Testis (tissue), 3 donors: ENCODE results near the gene ATXN7L3. TPM values are rescaled to one million over a fixed set of nuclear protein-coding genes. Genes with fewer than 3 reads are reported as not detected.

Source experiments
- microRNA-seq, 2 donors: library from miRNA; unstranded; fragments of <30 nt; microRNA quantifications; one replicate each; pipeline ENCODE4, GENCODE V29; 2016; ENCODE audit warnings: borderline number of aligned reads in 2 of 2, borderline replicate concordance in 1 of 2
- polyA plus RNA-seq: library from polyadenylated mRNA; stranded (reverse); fragments of 350-450 nt; fragmentation: Illumina TruSeq; extraction: RNeasy Lipid Tissue Mini Kit (QIAGEN cat#74804); gene quantifications from one replicate; pipeline ENCODE4 v1.2.3, GENCODE V29; 2014; ENCODE audit warnings: low read depth, low replicate concordance; ENCODE audit not compliant: insufficient read depth
- small RNA-seq, 2 donors: library from RNA; depleted of rRNA; stranded (forward); fragments of <200 nt; gene quantifications; one replicate each; pipeline ENCODE3, GENCODE V24; 2016
- total RNA-seq, 2 donors: library from RNA; depleted of rRNA; stranded (reverse); fragments of >200 nt; gene quantifications; one replicate each; pipeline ENCODE4 v1.2.3, GENCODE V29; 2016

The ATXN7L3 gene
- total and polyA plus RNA-seq, 3 donors from 2014 or later = 76.5 to 101 (median 100) TPM

Small RNA genes lying within 50 kb of the gene (microRNA-seq; reads per million reads assigned to microRNA genes)
- gene MIR6782 = 0 reads per million in 2 donors

Small RNA genes lying within 50 kb of the gene (small RNA-seq; reads per million reads assigned to genes)
- gene MIR6782 = 0 reads per million in 2 donors

Other genes with a start within 250 kb of the ATXN7L3 start
- under 1 TPM in 1 of 2 donors, not detected in 1; 0.37 TPM for gene PYY, start 245.9 kb downstream of the ATXN7L3 start, total RNA-seq
- 1.5 TPM for gene PYY, start 245.9 kb downstream of the ATXN7L3 start, polyA plus RNA-seq
- gene NAGS, start 195.3 kb downstream of the ATXN7L3 start, total RNA-seq = 1 to 10 TPM; 2.5 to 3.1 TPM
- gene NAGS, start 195.3 kb downstream of the ATXN7L3 start, polyA plus RNA-seq = 6.5 TPM
- gene TMEM101, start 184.9 kb downstream of the ATXN7L3 start, total RNA-seq = 10 to 100 TPM; 38.4 to 63.3 TPM
- gene TMEM101, start 184.9 kb downstream of the ATXN7L3 start, polyA plus RNA-seq = 51.1 TPM
- 10 to 100 TPM; 52.7 to 74.4 TPM for gene LSM12, start 133.2 kb downstream of the ATXN7L3 start, total RNA-seq
- 57.6 TPM for gene LSM12, start 133.2 kb downstream of the ATXN7L3 start, polyA plus RNA-seq
- 10 to 100 TPM; 58.0 to 85.5 TPM for gene G6PC3, start 129.1 kb downstream of the ATXN7L3 start, total RNA-seq
- 109 TPM for gene G6PC3, start 129.1 kb downstream of the ATXN7L3 start, polyA plus RNA-seq
- gene HDAC5, start 76.2 kb downstream of the ATXN7L3 start, total RNA-seq = 100 to 1,000 TPM in 1 of 2 donors, 10 to 100 TPM in 1; 94.1 to 141 TPM
- gene HDAC5, start 76.2 kb downstream of the ATXN7L3 start, polyA plus RNA-seq = 43.3 TPM
- 10 to 100 TPM; 20.0 to 20.2 TPM for gene HROB, start 58.0 kb downstream of the ATXN7L3 start, total RNA-seq
- gene HROB, start 58.0 kb downstream of the ATXN7L3 start, polyA plus RNA-seq = 22.7 TPM
- 1 to 10 TPM; 2.5 to 5.7 TPM for gene ASB16, start 29.2 kb downstream of the ATXN7L3 start, total RNA-seq
- 0.86 TPM for gene ASB16, start 29.2 kb downstream of the ATXN7L3 start, polyA plus RNA-seq
- 10 to 100 TPM; 60.0 to 63.1 TPM for gene TMUB2, start 12.9 kb downstream of the ATXN7L3 start, total RNA-seq
- gene TMUB2, start 12.9 kb downstream of the ATXN7L3 start, polyA plus RNA-seq = 76.7 TPM
- 10 to 100 TPM; 69.6 to 78.7 TPM for gene UBTF, start 19.8 kb upstream of the ATXN7L3 start, total RNA-seq
- gene UBTF, start 19.8 kb upstream of the ATXN7L3 start, polyA plus RNA-seq = 54.2 TPM
- under 1 TPM; 0.37 to 0.71 TPM for gene SLC4A1, start 68.3 kb upstream of the ATXN7L3 start, total RNA-seq
- 0.12 TPM for gene SLC4A1, start 68.3 kb upstream of the ATXN7L3 start, polyA plus RNA-seq
- gene RUNDC3A, start 108.7 kb upstream of the ATXN7L3 start, total RNA-seq = 10 to 100 TPM; 14.6 to 53.1 TPM
- gene RUNDC3A, start 108.7 kb upstream of the ATXN7L3 start, polyA plus RNA-seq = 17.5 TPM
- gene SLC25A39, start 124.9 kb upstream of the ATXN7L3 start, total RNA-seq = 100 to 1,000 TPM; 131 to 176 TPM
- gene SLC25A39, start 124.9 kb upstream of the ATXN7L3 start, polyA plus RNA-seq = 141 TPM
- 100 to 1,000 TPM; 263 to 489 TPM for gene GRN, start 145.4 kb upstream of the ATXN7L3 start, total RNA-seq
- 161 TPM for gene GRN, start 145.4 kb upstream of the ATXN7L3 start, polyA plus RNA-seq
- gene FAM171A2, start 164.0 kb upstream of the ATXN7L3 start, total RNA-seq = 1 to 10 TPM; 2.0 to 3.6 TPM
- 1.3 TPM for gene FAM171A2, start 164.0 kb upstream of the ATXN7L3 start, polyA plus RNA-seq
- gene ITGA2B, start 189.8 kb upstream of the ATXN7L3 start, total RNA-seq = 1 to 10 TPM; 5.1 to 6.7 TPM
- 6.0 TPM for gene ITGA2B, start 189.8 kb upstream of the ATXN7L3 start, polyA plus RNA-seq